ENCODE results near the gene PHGDH.
"Not testable (repeated sequence)": the region's sequence is repeated elsewhere in the genome, so short reads cannot be mapped to it uniquely, and the experiment has no call there.

- TF ChIP-seq POLR2AphosphoS5 (IDR thresholded peaks at IDR 0.05; ENCODE audit: low read depth, low read length); POLR2A (IDR thresholded peaks at IDR 0.05; ENCODE audit: low read depth, low read length); TAF1 (IDR thresholded peaks at IDR 0.05; ENCODE audit: borderline replicate concordance, low read depth, low read length): not testable (repeated sequence)
Measured at GRCh38 chr1:119696863-119697262, 14.9 kb upstream of the PHGDH start.

All from GM12892 (cell line).